Retinal pigment epithelial cell (primary cell): ENCODE measurements around the gene LSS.

Experiments
- DNase-seq: peaks from one replicate; pipeline ENCODE4 v3.0.0-alpha.2; 2010; ENCODE audit warnings: low read depth
- H3K4me3 ChIP-seq: 2 replicates; pipeline ENCODE4 v1.5.1; 2011; ENCODE audit warnings: mild to moderate bottlenecking, low read length, control low read depth, moderate library complexity
- TF ChIP-seq, protein P1 (sequence below): conservative IDR thresholded peaks from 2 replicates; pipeline ENCODE4 v1.5.1; 2011; ENCODE audit warnings: low read depth, low read length, control low read depth, inconsistent platforms

The LSS gene

GRCh38 chr21:46189213-46189958 is 39.2 kb downstream of the LSS start:
- H3K4me3 ChIP-seq: no peak overlapping the region
- TF ChIP-seq, protein P1, sequence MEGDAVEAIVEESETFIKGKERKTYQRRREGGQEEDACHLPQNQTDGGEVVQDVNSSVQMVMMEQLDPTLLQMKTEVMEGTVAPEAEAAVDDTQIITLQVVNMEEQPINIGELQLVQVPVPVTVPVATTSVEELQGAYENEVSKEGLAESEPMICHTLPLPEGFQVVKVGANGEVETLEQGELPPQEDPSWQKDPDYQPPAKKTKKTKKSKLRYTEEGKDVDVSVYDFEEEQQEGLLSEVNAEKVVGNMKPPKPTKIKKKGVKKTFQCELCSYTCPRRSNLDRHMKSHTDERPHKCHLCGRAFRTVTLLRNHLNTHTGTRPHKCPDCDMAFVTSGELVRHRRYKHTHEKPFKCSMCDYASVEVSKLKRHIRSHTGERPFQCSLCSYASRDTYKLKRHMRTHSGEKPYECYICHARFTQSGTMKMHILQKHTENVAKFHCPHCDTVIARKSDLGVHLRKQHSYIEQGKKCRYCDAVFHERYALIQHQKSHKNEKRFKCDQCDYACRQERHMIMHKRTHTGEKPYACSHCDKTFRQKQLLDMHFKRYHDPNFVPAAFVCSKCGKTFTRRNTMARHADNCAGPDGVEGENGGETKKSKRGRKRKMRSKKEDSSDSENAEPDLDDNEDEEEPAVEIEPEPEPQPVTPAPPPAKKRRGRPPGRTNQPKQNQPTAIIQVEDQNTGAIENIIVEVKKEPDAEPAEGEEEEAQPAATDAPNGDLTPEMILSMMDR: no peak
- DNase-seq: no peak

DNA sequence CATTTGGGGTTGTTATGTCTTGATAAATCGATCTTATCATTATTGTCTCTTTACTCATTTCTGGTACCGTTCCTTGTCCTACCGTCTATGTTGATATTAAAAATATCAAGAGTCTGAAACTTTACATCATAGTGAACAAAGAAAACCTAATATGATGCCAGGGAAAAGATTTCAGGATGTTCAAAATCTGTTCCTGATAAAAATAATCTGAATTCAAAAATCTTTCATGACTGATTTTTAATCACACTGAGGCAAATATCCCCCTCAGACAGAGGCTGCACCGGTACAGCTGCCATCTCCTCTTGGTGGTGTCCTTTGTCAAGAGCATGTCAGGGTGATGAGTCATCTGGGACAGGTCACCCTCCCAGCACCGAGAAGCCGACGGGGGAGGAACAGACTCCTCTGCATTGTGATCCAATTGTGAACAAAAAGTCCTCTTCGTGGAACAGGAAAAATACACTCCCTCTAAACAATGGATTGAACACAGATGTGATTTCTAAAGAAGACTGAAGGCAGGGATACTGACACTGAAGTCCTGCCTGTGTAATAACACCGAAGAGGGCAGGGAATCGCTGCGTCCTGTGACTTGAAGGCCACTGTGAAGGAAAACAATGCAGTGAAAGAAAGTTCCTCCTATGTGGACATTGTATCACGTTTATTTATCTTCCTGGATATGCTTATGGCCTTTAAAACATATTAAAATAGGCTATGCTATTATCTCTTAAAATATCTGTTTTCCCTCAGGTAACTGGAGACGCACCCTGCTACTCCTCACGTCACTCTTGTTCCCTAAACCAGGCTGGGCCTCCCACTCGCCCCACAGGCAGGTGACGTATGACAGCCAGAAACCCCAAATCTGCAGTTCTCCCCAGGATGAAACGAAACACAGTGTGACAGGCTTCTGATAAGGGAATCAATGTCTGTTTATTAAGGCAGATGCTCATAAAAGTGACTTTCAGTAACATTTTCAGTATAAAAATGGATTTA is 40.1 kb downstream of the LSS start:
- no peak overlapping the region for H3K4me3 ChIP-seq

DNA sequence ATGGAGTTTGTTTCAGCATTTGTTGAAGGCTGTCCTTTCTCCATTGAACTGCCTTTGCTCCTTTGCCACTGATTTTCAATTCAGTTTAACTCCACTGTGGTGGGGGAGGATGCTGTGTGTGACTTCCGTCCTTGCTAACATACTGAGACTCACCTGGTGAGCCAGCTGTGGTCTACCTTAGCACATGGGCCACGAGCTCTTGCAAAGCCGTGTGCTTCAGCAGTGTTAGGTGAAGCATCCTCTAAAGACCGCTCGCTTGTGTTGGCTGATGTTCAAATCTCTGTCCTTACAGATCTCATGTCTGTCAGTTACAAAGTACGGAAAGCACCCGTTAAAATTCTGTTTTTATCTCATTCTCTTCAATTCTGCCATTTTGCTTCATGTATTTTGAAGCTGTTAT is 40.8 kb downstream of the LSS start:
- no peak overlapping the region for H3K4me3 ChIP-seq
- TF ChIP-seq, protein P1: no peak
- no peak for DNase-seq

More for the DNA sequence above, 40.1 kb downstream of the LSS start:
- TF ChIP-seq, protein P1: no peak
- DNase-seq: no peak

GRCh38 chr21:46187261-46187660 is 41.3 kb downstream of the LSS start:
- no peak overlapping the region for H3K4me3 ChIP-seq
- TF ChIP-seq, protein P1: no peak
- no peak for DNase-seq

DNA sequence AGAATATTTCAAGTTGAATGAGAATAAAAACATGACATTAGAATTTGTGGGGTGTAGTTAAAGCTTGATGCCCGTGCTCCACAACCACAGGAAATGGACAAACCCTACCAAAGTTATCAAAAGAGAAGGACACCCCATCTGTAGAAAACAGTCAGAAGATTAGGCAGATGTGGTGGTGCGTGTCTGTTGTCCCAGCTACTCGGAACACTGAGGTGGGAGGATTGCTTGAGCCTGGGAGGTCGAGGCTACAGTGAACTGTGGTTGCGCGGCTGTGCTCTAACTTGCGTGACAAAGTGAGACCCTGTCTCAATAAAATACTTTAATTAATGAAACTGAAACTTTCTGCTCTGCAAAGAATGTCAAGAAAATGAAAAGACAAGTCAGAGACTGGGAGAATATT is 42.9 kb downstream of the LSS start:
- TF ChIP-seq, protein P1: no peak
- no peak for DNase-seq
- no peak overlapping the region for H3K4me3 ChIP-seq

GRCh38 chr21:46184625-46185555 is 43.7 kb downstream of the LSS start:
- TF ChIP-seq, protein P1: no peak
- H3K4me3 ChIP-seq: peak overlapping the region; percentile 79
- peak; percentile 83 for DNase-seq
